HepG2 (cell line): ENCODE results near the gene HS3ST4. TPM values are rescaled to one million over a fixed set of nuclear protein-coding genes. Genes with fewer than 3 reads are reported as not detected.

Source experiments
- ATAC-seq: fragments of 200-7000 bp; cut with Tn5 transposase; 3 replicates; pipeline ENCODE4 v1.9.1; 2020; ENCODE audit warnings: mild to moderate bottlenecking, moderate library complexity
- BruUV-seq: library from RNA; stranded (reverse); fragments of 400-500 nt; replicated peaks from 2 replicates; lab custom pipeline; 2021; lab: Mats Ljungman, UMichigan
- CTCF ChIA-PET: fragments of 300-600 bp; formaldehyde crosslinking; extraction: SDS; loops from one replicate; lab custom pipeline; 2021; ENCODE audit warnings: low total read pairs, inconsistent platforms, low intra/inter-chr PET ratio; lab: Yijun Ruan, JAX
- POLR2A ChIA-PET: fragments of 350-600 bp; sonication (Branson Sonifier 250); formaldehyde crosslinking; loops from one replicate; lab custom pipeline; 2020; ENCODE audit warnings: antibody characterized with exemption, inconsistent platforms; lab: Yijun Ruan, JAX
- DNase-seq: peaks from one replicate; pipeline ENCODE4 v3.0.0-alpha.2; 2015; ENCODE audit warnings: low spot score
- FAIRE-seq: peaks from 3 replicates; lab custom pipeline; 2011; peaks lifted over from hg19 to GRCh38; lab: Jason Lieb, UNC
- H2AFZ ChIP-seq: one replicate; pipeline ENCODE4 v1.6.1; 2011; ENCODE audit warnings: low read length, inconsistent platforms
- H3K27ac ChIP-seq: fragments of 300-600 bp; 3 replicates; pipeline ENCODE4 v1.8.0; 2011; ENCODE audit warnings: mixed run types, mild to moderate bottlenecking, mixed read lengths, low read length, inconsistent platforms; ENCODE audit not compliant: insufficient read depth; ENCODE audit errors: extremely low read length
- H3K27me3 ChIP-seq, 2 experiments: fragments of 200-600 bp in 1 of 2; 2 replicates in 1 of 2; 3 replicates in 1 of 2; pipeline versions ENCODE4 v1.6.0 to v1.8.0; 2011; ENCODE audit warnings: low read length in 2 of 2, mild to moderate bottlenecking in 2 of 2, moderate library complexity in 2 of 2, inconsistent platforms in 1 of 2; ENCODE audit not compliant: insufficient read depth in 2 of 2, control insufficient read depth in 1 of 2
- H3K36me3 ChIP-seq, 2 experiments: fragments of 200-600 bp in 1 of 2; replicated peaks in 1 of 2; 2 replicates in 1 of 2; 3 replicates in 1 of 2; pipeline versions ENCODE4 v1.5.1 to v1.8.0; 2011; ENCODE audit warnings: low read length in 2 of 2, inconsistent platforms in 1 of 2; ENCODE audit not compliant: insufficient read depth in 2 of 2, control insufficient read depth in 1 of 2
- H3K4me1 ChIP-seq: 2 replicates; pipeline ENCODE4 v1.5.1; 2012; ENCODE audit warnings: low read length, inconsistent platforms; ENCODE audit not compliant: insufficient read depth
- H3K4me2 ChIP-seq: 2 replicates; pipeline ENCODE4 v1.6.0; 2011; ENCODE audit warnings: low read depth, low read length, inconsistent platforms
- H3K4me3 ChIP-seq, 3 experiments: fragments of 200-600 bp in 1 of 3; sonication (generic), shearing (Covaris generic) in 1 of 3; replicated peaks in 1 of 3; 2 replicates each; pipeline ENCODE4 v1.5.1; 2011 to 2016; ENCODE audit warnings: low read length in 3 of 3, inconsistent platforms in 2 of 3, low read depth in 2 of 3, mild to moderate bottlenecking in 2 of 3, control low read depth in 1 of 3, mixed read lengths in 1 of 3; ENCODE audit not compliant: insufficient read depth in 1 of 3
- H3K79me2 ChIP-seq: one replicate; pipeline ENCODE4 v1.6.1; 2011; ENCODE audit warnings: low read length, inconsistent platforms; ENCODE audit not compliant: insufficient read depth
- H3K9ac ChIP-seq: 2 replicates; pipeline ENCODE4 v1.6.0; 2011; ENCODE audit warnings: mild to moderate bottlenecking, low read depth, low read length, inconsistent platforms; ENCODE audit not compliant: insufficient read depth
- H3K9me3 ChIP-seq: 2 replicates; pipeline ENCODE4 v1.5.1; 2012; ENCODE audit warnings: mild to moderate bottlenecking, low read length
- H4K20me1 ChIP-seq: 2 replicates; pipeline ENCODE4 v1.6.0; 2011; ENCODE audit warnings: inconsistent platforms, mild to moderate bottlenecking, low read length, moderate library complexity; ENCODE audit not compliant: insufficient read depth
- CEBPB ChIP-seq: IDR thresholded peaks from 2 replicates; pipeline ENCODE4 v1.6.1; 2011; ENCODE audit warnings: low read depth, low read length, improper control_type of control experiment, borderline replicate concordance
- RELA ChIP-seq: sonication (generic); formaldehyde crosslinking; IDR thresholded peaks from 2 replicates; pipeline ENCODE4 v1.4.0; 2020; ENCODE audit warnings: missing genetic modification reagents
- SRF ChIP-seq: IDR thresholded peaks from 2 replicates; pipeline ENCODE4 v1.6.1; 2011; ENCODE audit warnings: mild to moderate bottlenecking, low read depth, low read length, moderate library complexity
- ZNF441 ChIP-seq: sonication (generic); formaldehyde crosslinking; IDR thresholded peaks from 2 replicates; pipeline ENCODE4 v1.7.0; 2021; ENCODE audit warnings: missing genetic modification reagents, borderline replicate concordance
- ZNF510 ChIP-seq: sonication (generic); formaldehyde crosslinking; IDR thresholded peaks from 2 replicates; pipeline ENCODE4 v1.4.0; 2020; ENCODE audit warnings: low read depth, mild to moderate bottlenecking, missing genetic modification reagents
- WGBS: methylation state at CpG from one replicate; pipeline ENCODE4 v1.1.6; 2017; ENCODE audit warnings: low lambda C conversion rate; 5-methylcytosine and 5-hydroxymethylcytosine counted together
- in situ Hi-C: cut with HindIII; loops from 2 replicates; pipeline ENCODE4 v1.10.0; 2017; ENCODE audit warnings: low pct_unique_long_range_greater_than_20kb; ENCODE audit not compliant: extremely low pct_ligation_motif_present
- intact Hi-C: fragments of 100-400 bp; cut with micrococcal nuclease; formaldehyde crosslinking; loops from one replicate; pipeline ENCODE4 v1.10.0; 2022; ENCODE audit not compliant: unreplicated experiment
- polyA plus RNA-seq, 8 experiments: library from polyadenylated mRNA; depleted of rRNA in 3 of 8; stranded (reverse) in 7 of 8; unstranded in 1 of 8; fragments of >200 nt; fragmentation: Illumina TruSeq in 4 of 8; extraction: Trizol in 4 of 8; gene quantifications; 2 replicates each; pipeline versions ENCODE4 v1.2.1 to v1.2.3, GENCODE V29; 2011 to 2016; ENCODE audit warnings: low read depth in 4 of 8, missing spikeins in 1 of 8, mixed read lengths in 1 of 8; ENCODE audit not compliant: insufficient read depth in 1 of 8
- total RNA-seq, 5 experiments: library from RNA; depleted of rRNA; stranded (reverse); fragments of >200 nt; fragmentation: Illumina TruSeq; extraction: Trizol; gene quantifications; 2 replicates each; pipeline ENCODE4 v1.2.3, GENCODE V29; 2016; ENCODE audit warnings: low read depth in 1 of 5
- TF ChIP-seq, protein P1 (sequence below): sonication (generic); formaldehyde crosslinking; IDR thresholded peaks from 2 replicates; pipeline ENCODE4 v1.4.0; 2020; ENCODE audit warnings: mild to moderate bottlenecking, missing genetic modification reagents
- TF ChIP-seq, protein P2 (sequence below): sonication (generic); formaldehyde crosslinking; IDR thresholded peaks from 2 replicates; pipeline ENCODE4 v1.4.0; 2020; ENCODE audit warnings: mild to moderate bottlenecking, missing genetic modification reagents

Gene HS3ST4
- total and polyA plus RNA-seq, 2 of the 13 experiments (the other 11 are each of a cell fraction or from before 2014, with no cell fraction given), result not detected

DNA sequence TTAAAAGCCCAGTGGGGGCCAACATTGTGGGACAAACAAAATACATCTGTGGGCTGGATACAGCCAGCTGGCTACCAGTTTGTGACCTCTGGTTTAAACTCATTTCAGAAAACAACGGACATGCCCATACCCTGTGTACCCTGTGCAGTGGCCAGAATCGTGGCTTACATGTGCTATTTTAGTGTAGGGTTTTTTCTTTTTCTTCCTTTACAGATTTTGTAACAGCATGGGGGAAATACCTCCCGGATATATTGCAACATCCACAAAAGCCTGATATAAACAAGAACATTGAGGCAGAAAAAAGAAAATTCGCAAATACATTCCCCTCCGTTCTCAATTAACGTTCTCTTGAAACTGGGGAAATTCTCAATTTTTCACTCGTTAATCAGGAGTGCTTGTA, 7.3 kb downstream of the HS3ST4 start:
- no peak for ATAC-seq
- BruUV-seq, result no TSS peak
- Histone ChIP-seq H3K4me2 (no peak overlapping the region), H3K27me3 (peaks cover 0 to 34% of the 10 kb centered on the region in 2 experiments; a peak in 2 of 5 replicates), H3K36me3 (no peaks in the 10 kb centered on the region), H4K20me1 (no peaks in the 10 kb centered on the region), H3K9ac (no peak overlapping the region), H3K4me3 (no peak overlapping the region), H3K79me2 (no peaks in the 10 kb centered on the region), H3K9me3 (no peaks in the 10 kb centered on the region), H3K4me1 (no peaks in the 10 kb centered on the region), H3K27ac (no peak overlapping the region), H2AFZ (no peak overlapping the region)
- intact Hi-C loops (loop anchor here (10.0 kb wide), 1 partner anchor 1464 kb away; no protein-coding TSS in a partner anchor), in situ Hi-C loops (no loop called here)
- TF ChIP-seq, protein P1, sequence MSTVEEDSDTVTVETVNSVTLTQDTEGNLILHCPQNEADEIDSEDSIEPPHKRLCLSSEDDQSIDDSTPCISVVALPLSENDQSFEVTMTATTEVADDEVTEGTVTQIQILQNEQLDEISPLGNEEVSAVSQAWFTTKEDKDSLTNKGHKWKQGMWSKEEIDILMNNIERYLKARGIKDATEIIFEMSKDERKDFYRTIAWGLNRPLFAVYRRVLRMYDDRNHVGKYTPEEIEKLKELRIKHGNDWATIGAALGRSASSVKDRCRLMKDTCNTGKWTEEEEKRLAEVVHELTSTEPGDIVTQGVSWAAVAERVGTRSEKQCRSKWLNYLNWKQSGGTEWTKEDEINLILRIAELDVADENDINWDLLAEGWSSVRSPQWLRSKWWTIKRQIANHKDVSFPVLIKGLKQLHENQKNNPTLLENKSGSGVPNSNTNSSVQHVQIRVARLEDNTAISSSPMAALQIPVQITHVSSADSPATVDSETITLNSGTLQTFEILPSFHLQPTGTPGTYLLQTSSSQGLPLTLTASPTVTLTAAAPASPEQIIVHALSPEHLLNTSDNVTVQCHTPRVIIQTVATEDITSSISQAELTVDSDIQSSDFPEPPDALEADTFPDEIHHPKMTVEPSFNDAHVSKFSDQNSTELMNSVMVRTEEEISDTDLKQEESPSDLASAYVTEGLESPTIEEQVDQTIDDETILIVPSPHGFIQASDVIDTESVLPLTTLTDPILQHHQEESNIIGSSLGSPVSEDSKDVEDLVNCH (CRISPR knock-in tag), result no peak
- peak; percentile 17; the same call in 1 of the 2 replicates for TF ChIP-seq CEBPB
- DNase-seq, result no peak
- 3% methylated on average over 7 of the region's 7 CpGs for WGBS
- ChIA-PET CTCF (no interaction called here), POLR2A (no interaction called here)
- FAIRE-seq, result no peak

DNA sequence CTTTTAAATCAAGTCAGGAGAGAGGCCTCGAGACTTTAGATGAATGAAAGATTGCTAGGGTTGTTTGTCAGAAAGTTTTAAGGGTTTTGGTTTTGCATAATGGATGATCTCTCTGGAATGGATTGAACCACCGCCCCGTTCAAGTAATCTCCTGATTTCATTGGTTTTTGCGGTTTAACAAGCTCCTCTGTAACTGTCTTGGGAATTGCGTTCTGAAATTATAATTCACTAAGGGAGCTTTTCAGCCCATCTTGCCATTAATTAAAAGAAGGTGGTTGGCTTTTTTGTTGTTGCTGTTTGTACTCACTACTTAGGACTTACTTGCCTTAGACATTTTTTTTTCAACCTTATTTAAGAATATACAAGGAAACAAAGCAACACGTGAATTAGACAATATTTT, 8.8 kb downstream of the HS3ST4 start:
- peaks cover 0 to 21% of the 10 kb centered on the region in 2 experiments; a peak in 2 of 5 replicates for H3K27me3 ChIP-seq
- H3K27ac ChIP-seq, result no peak overlapping the region
- H4K20me1 ChIP-seq, result no peaks in the 10 kb centered on the region
- H3K79me2 ChIP-seq, result no peaks in the 10 kb centered on the region
- ATAC-seq (no peak), DNase-seq (no peak), FAIRE-seq (no peak)
- H3K9ac ChIP-seq, result no peak overlapping the region
- BruUV-seq, result no TSS peak
- H3K4me2 ChIP-seq, result no peak overlapping the region
- no peak overlapping the region for H2AFZ ChIP-seq
- ChIA-PET POLR2A (no interaction called here), CTCF (no interaction called here)
- no peaks in the 10 kb centered on the region for H3K4me1 ChIP-seq
- H3K4me3 ChIP-seq, result no peak overlapping the region
- TF ChIP-seq ZNF510 (no peak), ZNF441 (CRISPR knock-in tag) (no peak), SRF (no peak), RELA (CRISPR knock-in tag) (no peak)
- TF ChIP-seq, protein P2, sequence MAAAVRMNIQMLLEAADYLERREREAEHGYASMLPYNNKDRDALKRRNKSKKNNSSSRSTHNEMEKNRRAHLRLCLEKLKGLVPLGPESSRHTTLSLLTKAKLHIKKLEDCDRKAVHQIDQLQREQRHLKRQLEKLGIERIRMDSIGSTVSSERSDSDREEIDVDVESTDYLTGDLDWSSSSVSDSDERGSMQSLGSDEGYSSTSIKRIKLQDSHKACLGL (CRISPR knock-in tag), result no peak
- in situ Hi-C loops (loop anchor here (10.0 kb wide), 1 partner anchor 426 kb away; no protein-coding TSS in a partner anchor), intact Hi-C loops (loop anchor here (5.0 kb wide), 1 partner anchor 1173 kb away; no protein-coding TSS in a partner anchor)
- WGBS, result 14% methylated on average over 6 of the region's 6 CpGs
- no peaks in the 10 kb centered on the region for H3K9me3 ChIP-seq
- H3K36me3 ChIP-seq, result no peaks in the 10 kb centered on the region
